Rectal smooth muscle tissue (tissue), 1 donor: ENCODE data around the gene ULK4.
"Not testable (repeated sequence)": the region's sequence is repeated elsewhere in the genome, so short reads cannot be mapped to it uniquely, and the experiment has no call there.

Source experiments
- H3K27ac ChIP-seq: one replicate; pipeline ENCODE4 v1.7.0; 2013; ENCODE audit warnings: low read depth, low read length, inconsistent platforms
- H3K27me3 ChIP-seq: one replicate; pipeline ENCODE4 v1.7.0; 2013; ENCODE audit warnings: low read length; ENCODE audit not compliant: control insufficient read depth, insufficient read depth
- H3K36me3 ChIP-seq: one replicate; pipeline ENCODE4 v1.7.0; 2013; ENCODE audit warnings: low read length; ENCODE audit not compliant: control insufficient read depth, insufficient read depth
- H3K4me1 ChIP-seq: one replicate; pipeline ENCODE4 v1.7.0; 2013; ENCODE audit warnings: low read length; ENCODE audit not compliant: control insufficient read depth, insufficient read depth
- H3K4me3 ChIP-seq: one replicate; pipeline ENCODE4 v1.7.0; 2013; ENCODE audit warnings: low read length
- H3K9ac ChIP-seq: one replicate; pipeline ENCODE4 v1.7.0; 2013; ENCODE audit warnings: low read length

Gene ULK4

DNA sequence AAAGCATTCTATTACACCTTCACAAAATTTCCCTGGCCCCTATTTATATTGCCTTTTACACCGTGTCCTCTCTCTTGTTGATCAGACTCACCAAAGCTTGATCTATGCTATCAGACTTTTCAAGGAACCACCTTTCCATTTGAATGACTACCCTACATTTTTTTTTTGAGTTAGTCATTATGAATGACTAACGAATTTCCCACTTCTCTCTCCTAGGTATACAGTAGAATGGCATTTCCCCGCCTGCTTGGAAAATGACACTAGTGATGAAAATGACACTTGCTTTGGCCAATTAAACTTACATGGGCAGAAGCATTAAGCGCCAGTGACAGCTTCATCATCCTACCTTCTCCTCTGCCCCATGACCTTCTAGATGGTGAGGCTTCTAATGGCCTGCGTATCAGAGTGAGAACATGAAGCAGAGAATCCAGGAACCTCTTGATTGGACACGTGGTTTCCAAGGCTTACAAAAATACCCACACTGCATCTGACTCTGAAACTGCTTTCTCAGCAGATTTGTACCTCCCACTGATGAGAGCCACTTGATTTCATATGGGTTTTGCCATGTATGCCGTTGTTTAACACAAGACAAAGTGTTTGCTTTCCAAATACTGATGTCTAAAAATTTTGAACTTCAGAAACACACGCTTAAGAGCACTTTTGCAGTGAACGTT, 392.1 kb downstream of the ULK4 start:
- Histone ChIP-seq H3K4me1 (no peaks in the 10 kb centered on the region), H3K36me3 (no peaks in the 10 kb centered on the region), H3K27ac (no peak overlapping the region), H3K27me3 (no peaks in the 10 kb centered on the region), H3K4me3 (no peak overlapping the region), H3K9ac (no peak overlapping the region)

DNA sequence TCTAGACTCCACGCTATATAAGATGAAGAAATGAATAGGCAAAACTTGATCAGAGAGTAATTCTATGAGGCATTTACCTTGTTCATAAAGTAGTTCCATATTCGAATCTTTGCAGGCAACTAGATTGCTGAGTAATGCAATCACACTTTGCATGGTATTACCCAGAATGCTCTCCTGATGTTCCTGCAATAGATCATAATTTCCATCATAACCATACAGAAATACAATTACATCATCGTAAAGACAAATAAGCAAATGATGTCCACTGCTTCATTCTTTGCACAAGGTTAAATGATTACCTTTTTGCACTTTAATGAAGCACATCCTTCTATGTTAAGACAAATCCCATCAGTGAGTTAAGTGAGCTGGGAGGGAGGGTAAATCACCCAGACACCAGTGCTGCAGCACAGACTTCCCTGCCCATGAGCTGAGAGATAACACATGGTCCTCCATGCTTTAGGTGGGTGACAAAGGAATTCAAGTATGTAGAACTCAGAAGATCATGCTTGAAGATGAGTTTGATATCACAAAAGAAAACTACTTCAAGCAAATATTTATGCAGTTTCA, 395.9 kb downstream of the ULK4 start:
- Histone ChIP-seq H3K36me3 (no peaks in the 10 kb centered on the region), H3K4me3 (no peak overlapping the region), H3K4me1 (no peaks in the 10 kb centered on the region), H3K27ac (no peak overlapping the region), H3K27me3 (no peaks in the 10 kb centered on the region), H3K9ac (no peak overlapping the region)

DNA sequence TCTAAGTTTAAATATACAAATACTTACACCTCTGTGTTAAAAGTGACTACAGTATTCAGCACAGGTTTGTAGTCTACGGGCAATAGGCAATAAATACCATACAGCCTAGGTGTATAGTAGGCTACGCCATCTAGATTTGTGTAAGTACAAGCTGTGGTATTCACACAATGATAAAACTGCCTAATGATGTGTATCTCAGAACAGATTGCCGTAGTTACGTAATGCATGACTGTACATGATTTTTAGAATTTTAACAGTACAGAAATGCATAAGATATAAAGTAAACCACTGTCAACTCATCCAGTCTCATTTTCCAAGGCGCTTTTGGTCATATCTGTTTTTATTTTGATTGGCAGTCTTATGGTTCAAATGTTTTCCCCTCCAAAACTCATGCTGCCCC, 396.9 kb downstream of the ULK4 start:
- no peaks in the 10 kb centered on the region for H3K4me1 ChIP-seq

DNA sequence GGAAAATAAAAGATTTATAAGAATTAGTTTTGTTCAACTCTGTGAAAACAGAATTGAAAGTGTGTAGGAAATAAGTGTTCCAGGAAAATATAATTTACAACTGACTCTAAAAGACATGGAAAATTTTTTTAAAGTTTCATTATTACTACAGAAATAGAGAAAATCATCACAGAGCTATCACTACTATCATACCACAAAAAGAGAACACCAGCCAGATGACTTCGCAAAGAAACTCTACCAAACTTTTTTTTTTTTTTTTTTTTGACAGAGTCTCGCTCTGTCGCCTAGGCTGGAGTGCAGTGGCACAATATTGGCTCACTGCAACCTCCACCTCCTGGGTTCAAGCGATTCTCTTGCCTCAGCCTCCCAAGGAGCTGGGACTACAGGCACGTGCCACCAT, 405.7 kb downstream of the ULK4 start:
- H3K9ac ChIP-seq, H3K27me3 ChIP-seq, H3K36me3 ChIP-seq, H3K4me1 ChIP-seq, H3K27ac ChIP-seq, H3K4me3 ChIP-seq: not testable (repeated sequence)

More for the DNA sequence above, 396.9 kb downstream of the ULK4 start:
- Histone ChIP-seq H3K27me3 (no peaks in the 10 kb centered on the region), H3K36me3 (no peaks in the 10 kb centered on the region), H3K9ac (no peak overlapping the region), H3K27ac (no peak overlapping the region), H3K4me3 (no peak overlapping the region)

DNA sequence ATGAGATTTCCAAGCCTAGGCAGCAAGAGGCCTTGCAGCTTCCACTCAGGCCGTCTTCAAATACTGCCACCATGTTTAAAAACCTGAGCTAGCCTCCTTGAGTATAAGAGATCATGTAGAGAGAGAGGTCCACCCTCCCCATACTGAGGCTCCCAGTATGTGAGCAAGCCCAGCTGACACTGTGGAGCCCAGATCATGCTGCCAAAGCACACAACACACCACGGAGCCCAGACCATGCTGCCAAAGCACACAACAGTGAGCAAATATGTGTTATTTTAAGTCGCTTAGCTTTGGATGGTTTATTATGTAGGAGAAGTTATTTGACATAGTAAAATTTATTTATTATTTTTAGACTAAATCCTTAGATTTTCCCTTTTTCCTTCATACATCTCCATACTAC, 428.9 kb downstream of the ULK4 start:
- H3K27ac ChIP-seq, result no peak overlapping the region
- no peaks in the 10 kb centered on the region for H3K27me3 ChIP-seq
- no peaks in the 10 kb centered on the region for H3K36me3 ChIP-seq
- no peak overlapping the region for H3K9ac ChIP-seq
- no peaks in the 10 kb centered on the region for H3K4me1 ChIP-seq
- H3K4me3 ChIP-seq, result no peak overlapping the region

DNA sequence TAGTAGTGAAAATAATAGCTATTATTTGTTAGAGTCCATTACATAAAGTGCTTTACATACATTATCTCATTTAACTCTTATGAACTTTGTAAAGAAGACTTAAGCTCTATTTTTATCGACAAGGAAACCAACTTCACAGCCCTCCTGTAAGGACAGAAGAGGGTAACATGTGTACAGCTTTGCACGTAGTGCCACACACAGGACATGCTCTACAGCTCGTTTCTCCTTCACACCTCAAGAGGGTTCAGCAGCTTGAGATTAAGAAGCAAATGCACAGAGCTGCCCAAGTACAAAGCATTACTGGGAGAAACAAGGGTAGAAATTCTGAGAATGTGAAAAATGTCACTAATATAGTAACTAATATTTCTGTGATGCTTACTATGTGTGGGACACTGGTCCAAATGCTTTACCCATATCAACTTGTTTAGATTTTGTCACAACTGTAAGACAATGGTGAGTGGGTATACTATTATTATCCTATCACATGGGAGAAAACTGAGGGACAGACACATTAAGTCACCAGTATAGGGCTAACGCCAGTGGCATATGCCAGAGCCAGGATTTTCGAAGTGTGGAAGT, 434.8 kb downstream of the ULK4 start:
- no peaks in the 10 kb centered on the region for H3K36me3 ChIP-seq
- H3K27ac ChIP-seq, result no peak overlapping the region
- no peak overlapping the region for H3K4me3 ChIP-seq
- no peak overlapping the region for H3K9ac ChIP-seq
- H3K27me3 ChIP-seq, result no peaks in the 10 kb centered on the region
- no peaks in the 10 kb centered on the region for H3K4me1 ChIP-seq

DNA sequence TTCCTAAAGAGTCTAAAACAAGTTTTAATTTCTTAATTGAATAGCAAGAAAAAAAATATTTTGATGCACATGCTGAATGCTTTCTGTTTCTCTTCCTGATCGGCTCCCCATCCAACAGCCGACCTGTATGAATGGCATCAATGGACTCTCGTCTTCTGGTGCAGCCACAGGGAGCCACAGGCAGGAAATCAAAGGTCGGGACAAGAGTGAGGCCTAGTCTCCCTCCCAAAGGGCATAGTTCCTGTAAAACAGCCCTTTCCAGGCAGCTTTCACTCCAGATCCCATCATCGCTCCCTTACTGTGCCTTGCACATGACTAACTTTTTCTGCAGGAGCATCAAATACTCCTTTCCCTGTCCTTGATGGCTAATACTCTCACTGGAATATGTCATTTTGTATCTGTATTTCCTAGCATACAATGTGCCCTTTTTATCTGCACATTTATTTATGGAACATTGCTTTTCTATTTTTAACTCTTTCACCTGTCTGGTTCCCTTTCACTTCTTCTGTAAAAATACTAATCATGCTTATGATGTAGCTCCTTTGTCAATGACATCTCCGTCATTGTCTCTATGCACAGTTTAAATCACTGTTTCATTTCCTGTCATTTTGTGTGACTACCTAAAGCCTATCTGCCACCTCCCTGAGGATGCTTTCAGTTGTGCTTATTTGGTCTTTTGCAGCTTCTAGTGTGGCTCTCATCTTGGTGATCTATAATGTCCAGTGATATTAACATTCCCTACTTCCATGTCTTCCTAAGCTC, 436.4 kb downstream of the ULK4 start:
- no peaks in the 10 kb centered on the region for H3K4me1 ChIP-seq
- no peaks in the 10 kb centered on the region for H3K36me3 ChIP-seq
- H3K27ac ChIP-seq, result no peak overlapping the region
- no peaks in the 10 kb centered on the region for H3K27me3 ChIP-seq
- H3K9ac ChIP-seq, result no peak overlapping the region
- H3K4me3 ChIP-seq, result no peak overlapping the region

DNA sequence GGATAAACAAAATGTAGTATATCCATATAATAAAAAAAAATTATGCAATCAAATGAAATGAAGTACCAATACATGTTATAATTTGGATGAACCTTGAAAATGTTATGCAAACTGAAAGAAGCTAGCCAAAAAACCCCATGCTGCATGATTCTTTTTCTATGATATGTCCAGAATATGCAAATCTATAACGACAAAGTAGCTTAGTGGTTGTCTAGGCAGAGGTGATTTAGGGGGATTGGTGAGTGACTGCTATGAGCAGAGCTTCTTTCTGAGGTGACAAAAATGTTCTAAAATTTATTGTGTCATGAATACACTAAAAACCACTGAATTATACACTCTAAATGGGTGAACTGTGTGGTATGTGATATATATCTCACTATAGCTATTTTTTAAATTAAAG, 438.0 kb downstream of the ULK4 start:
- Histone ChIP-seq H3K9ac (no peak overlapping the region), H3K4me3 (no peak overlapping the region), H3K36me3 (no peaks in the 10 kb centered on the region), H3K4me1 (no peaks in the 10 kb centered on the region), H3K27me3 (no peaks in the 10 kb centered on the region), H3K27ac (no peak overlapping the region)

DNA sequence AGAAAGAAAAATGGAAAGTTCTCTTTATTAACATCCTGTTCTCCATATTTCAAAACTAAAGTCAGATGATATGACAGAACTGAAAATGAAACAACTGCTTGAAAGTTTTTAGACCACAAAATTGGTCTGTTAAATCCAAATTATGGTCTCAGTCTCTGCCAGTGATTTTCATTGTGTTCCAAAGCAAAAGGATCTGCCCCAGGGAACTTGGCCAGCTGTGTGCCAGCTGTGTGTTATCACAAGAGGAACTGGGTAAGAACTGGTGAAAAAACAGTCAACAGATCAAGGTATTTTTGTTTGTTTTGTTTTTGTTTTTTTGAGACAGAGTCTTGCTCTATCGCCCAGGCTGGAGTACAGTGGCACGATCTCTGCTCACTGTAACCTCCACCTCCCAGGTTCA, 439.3 kb downstream of the ULK4 start:
- Histone ChIP-seq H3K9ac (no peak overlapping the region), H3K4me3 (no peak overlapping the region), H3K4me1 (no peaks in the 10 kb centered on the region), H3K27me3 (no peaks in the 10 kb centered on the region), H3K36me3 (no peaks in the 10 kb centered on the region), H3K27ac (no peak overlapping the region)

DNA sequence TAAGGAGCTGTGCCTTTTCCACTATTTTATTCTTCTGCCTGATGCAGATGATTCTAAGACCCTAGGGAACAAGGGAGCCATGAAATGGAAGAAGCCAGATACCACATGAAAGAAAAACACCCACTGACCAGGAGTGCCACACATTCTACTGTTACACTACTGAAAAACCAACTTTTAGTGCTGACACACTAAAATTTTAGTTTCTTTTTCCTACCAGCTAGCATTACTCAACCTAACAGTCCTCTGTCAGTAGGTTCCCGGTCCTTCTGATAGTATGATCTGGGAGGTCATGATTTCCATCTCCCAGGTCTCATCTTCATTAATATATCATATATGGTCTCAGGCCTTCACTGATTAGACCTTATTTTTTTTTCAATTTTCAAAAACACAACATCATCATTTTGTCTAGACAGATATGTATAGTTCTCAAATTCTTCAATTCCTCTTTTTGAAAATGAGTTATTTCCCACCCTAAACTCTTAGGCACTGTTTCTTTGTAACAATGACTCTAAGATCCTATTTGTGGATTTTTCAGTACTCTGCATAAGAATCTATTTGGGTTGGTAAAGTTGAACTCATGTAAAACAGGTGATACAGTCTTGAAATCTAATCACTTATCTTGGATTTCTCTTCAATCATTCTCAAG, 440.8 kb downstream of the ULK4 start:
- Histone ChIP-seq H3K36me3 (no peaks in the 10 kb centered on the region), H3K27ac (no peak overlapping the region), H3K4me1 (no peaks in the 10 kb centered on the region), H3K27me3 (no peaks in the 10 kb centered on the region), H3K4me3 (no peak overlapping the region), H3K9ac (no peak overlapping the region)

DNA sequence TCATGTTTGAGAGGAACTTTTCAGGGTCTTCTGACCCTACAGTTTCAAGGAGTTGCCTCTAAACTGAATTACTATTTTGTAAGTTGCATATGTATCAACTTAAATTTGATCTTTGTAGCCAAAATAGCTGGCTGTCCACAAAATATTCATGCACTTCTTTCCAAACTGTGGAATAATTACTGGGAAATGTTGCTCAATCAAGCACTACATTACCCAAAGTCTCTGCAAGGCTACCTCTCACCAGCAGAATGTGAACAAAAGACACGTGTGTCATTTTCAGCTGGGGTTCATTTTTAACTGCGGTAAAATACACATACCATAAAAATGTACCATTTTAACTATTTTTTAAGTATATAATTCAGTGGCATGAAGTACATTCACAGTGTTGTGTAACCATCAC, 442.2 kb downstream of the ULK4 start:
- Histone ChIP-seq H3K27ac (no peak overlapping the region), H3K4me3 (no peak overlapping the region), H3K27me3 (no peaks in the 10 kb centered on the region), H3K36me3 (no peaks in the 10 kb centered on the region), H3K4me1 (no peaks in the 10 kb centered on the region), H3K9ac (no peak overlapping the region)

DNA sequence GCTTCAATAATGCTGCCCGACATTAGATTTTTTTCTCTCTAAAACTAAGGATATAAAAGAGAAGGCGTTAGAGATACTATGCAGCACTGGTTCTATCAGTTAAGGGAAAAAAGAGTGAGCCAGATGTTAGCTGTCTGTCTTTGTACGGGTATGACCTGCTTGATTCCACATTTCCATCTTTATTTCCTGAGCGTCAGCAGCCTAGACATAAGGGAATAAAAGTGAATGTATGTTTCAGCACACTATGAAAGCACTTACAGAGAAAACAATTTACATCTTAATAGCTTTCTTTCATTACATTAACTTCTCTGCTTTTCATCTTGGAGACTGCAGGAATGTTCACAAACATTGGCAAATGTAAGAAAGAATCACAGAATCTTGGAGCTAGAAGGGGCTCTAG, 443.3 kb downstream of the ULK4 start:
- Histone ChIP-seq H3K36me3 (no peaks in the 10 kb centered on the region), H3K9ac (no peak overlapping the region), H3K27ac (no peak overlapping the region), H3K4me1 (no peaks in the 10 kb centered on the region), H3K27me3 (no peaks in the 10 kb centered on the region), H3K4me3 (no peak overlapping the region)
